HG02642 (cell line): ENCODE results near the gene SUCNR1.
"Not testable (repeated sequence)": the region's sequence is repeated elsewhere in the genome, so short reads cannot be mapped to it uniquely, and the experiment has no call there.

Experiments
- ATAC-seq: cut with Tn5 transposase; IDR thresholded peaks from one replicate; pipeline ENCODE4 v1.9.1; 2021; ENCODE audit warnings: mild to moderate bottlenecking; ENCODE audit not compliant: unreplicated experiment, poor library complexity

The SUCNR1 gene

GRCh38 chr3:151900460-151900859 lies 27.0 kb downstream of the SUCNR1 start:
- ATAC-seq, result no peak

GRCh38 chr3:151900884-151901643 lies 27.6 kb downstream of the SUCNR1 start:
- no peak for ATAC-seq

GRCh38 chr3:151901644-151902285 lies 28.3 kb downstream of the SUCNR1 start:
- ATAC-seq, result no peak

GRCh38 chr3:151903501-151903991 lies 30.1 kb downstream of the SUCNR1 start:
- ATAC-seq, result no peak

GRCh38 chr3:151905647-151906046 lies 32.2 kb downstream of the SUCNR1 start:
- ATAC-seq, result no peak

- ATAC-seq, result no peak
Measured at GRCh38 chr3:151906751-151907150, 33.3 kb downstream of the SUCNR1 start.

GRCh38 chr3:151908399-151908798 lies 35.0 kb downstream of the SUCNR1 start:
- ATAC-seq, result no peak

GRCh38 chr3:151909681-151910405 lies 36.4 kb downstream of the SUCNR1 start:
- no peak for ATAC-seq

- ATAC-seq, result no peak
Measured at GRCh38 chr3:151911462-151911861, 38.0 kb downstream of the SUCNR1 start.

- no peak for ATAC-seq
Measured at GRCh38 chr3:151912028-151912427, 38.6 kb downstream of the SUCNR1 start.

- ATAC-seq, result no peak
Measured at GRCh38 chr3:151916781-151917180, 43.3 kb downstream of the SUCNR1 start.

- no peak for ATAC-seq
Measured at GRCh38 chr3:151918253-151919029, 45.0 kb downstream of the SUCNR1 start.

GRCh38 chr3:151919030-151919328 lies 45.5 kb downstream of the SUCNR1 start:
- ATAC-seq, result no peak

- no peak for ATAC-seq
Measured at GRCh38 chr3:151919446-151919845, 46.0 kb downstream of the SUCNR1 start.

- no peak for ATAC-seq
Measured at GRCh38 chr3:151923901-151924300, 50.5 kb downstream of the SUCNR1 start.

GRCh38 chr3:151924753-151925152 lies 51.3 kb downstream of the SUCNR1 start:
- ATAC-seq, result no peak

- no peak for ATAC-seq
Measured at GRCh38 chr3:151925419-151925818, 52.0 kb downstream of the SUCNR1 start.

- ATAC-seq, result no peak
Measured at GRCh38 chr3:151925876-151926275, 52.4 kb downstream of the SUCNR1 start.

- ATAC-seq, result no peak
Measured at GRCh38 chr3:151926956-151927355, 53.5 kb downstream of the SUCNR1 start.

GRCh38 chr3:151927915-151928525 lies 54.6 kb downstream of the SUCNR1 start:
- not testable (repeated sequence) for ATAC-seq
